Endothelial cell of hepatic sinusoid (primary cell): Measurements from ENCODE around the gene ATP6V0A1.
"Not testable (repeated sequence)": the region's sequence is repeated elsewhere in the genome, so short reads cannot be mapped to it uniquely, and the experiment has no call there.

Experiments
- in situ Hi-C: cut with HindIII; loops from 2 replicates; pipeline ENCODE4 v1.10.0; 2017; ENCODE audit warnings: low sequenced_read_pairs

Gene ATP6V0A1

DNA sequence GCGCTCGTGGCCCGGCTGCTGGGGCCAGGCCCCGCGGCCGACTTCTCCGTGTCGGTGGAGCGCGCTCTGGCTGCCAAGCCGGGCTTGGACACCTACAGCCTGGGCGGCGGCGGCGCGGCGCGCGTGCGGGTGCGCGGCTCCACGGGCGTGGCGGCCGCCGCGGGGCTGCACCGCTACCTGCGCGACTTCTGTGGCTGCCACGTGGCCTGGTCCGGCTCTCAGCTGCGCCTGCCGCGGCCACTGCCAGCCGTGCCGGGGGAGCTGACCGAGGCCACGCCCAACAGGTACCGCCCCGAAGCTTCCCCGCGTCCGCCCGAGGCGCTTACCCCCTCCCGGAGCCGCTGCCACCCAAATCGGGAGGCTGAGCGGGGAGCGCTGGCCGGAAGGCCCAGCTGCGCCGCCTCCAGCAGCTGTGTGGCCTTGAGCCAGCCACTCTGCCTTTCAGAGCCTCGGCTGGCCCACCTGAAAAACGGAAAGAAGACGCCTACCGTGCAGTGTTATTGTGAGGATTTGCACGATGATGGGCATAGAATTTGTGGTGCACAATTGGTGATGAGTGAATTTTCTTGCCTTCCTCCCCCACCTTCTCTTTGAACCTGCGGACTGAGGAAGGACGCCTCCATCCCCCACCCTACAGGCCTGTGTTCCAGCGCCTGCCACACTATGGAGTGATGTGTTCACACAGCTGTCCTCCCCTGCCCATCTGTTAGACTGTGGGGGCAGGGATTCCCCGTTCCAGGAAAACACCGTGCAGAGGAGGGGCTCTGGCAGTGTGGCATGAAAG, 77.9 kb downstream of the ATP6V0A1 start:
- in situ Hi-C loops = no loop called here

GRCh38 chr17:42537156-42537805, 78.6 kb downstream of the ATP6V0A1 start:
- in situ Hi-C loops = no loop called here

GRCh38 chr17:42537826-42538451, 79.3 kb downstream of the ATP6V0A1 start:
- in situ Hi-C loops = no loop called here

DNA sequence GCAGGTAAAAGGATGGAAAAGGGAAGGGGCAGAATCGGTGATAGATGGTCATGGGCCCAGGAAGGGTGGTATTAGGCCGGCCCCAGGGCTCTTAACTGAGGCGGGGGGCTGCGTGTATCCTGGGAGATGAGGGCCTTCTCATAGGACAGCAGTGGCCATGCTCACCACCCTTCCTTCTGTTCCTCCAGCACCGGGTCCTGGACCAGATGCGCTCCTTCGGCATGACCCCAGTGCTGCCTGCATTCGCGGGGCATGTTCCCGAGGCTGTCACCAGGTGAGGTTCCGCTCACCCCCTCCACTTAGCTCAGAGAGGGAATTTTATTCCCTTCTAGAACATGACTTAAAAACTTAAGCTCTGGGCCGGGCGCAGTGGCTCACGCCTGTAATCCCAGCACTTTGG, 79.8 kb downstream of the ATP6V0A1 start:
- in situ Hi-C loops = no loop called here

GRCh38 chr17:42540558-42540957, 81.9 kb downstream of the ATP6V0A1 start:
- in situ Hi-C loops = not testable (repeated sequence)

- in situ Hi-C loops = no loop called here
These were observed 82.6 kb downstream of the ATP6V0A1 start for GRCh38 chr17:42541041-42541833.

GRCh38 chr17:42543190-42544079, 84.8 kb downstream of the ATP6V0A1 start:
- in situ Hi-C loops = no loop called here

- in situ Hi-C loops = no loop called here
These were observed 86.2 kb downstream of the ATP6V0A1 start for GRCh38 chr17:42544874-42545283.

- in situ Hi-C loops = not testable (repeated sequence)
These were observed 87.3 kb downstream of the ATP6V0A1 start for GRCh38 chr17:42545755-42546505.

GRCh38 chr17:42547001-42547461, 88.4 kb downstream of the ATP6V0A1 start:
- in situ Hi-C loops = no loop called here

DNA sequence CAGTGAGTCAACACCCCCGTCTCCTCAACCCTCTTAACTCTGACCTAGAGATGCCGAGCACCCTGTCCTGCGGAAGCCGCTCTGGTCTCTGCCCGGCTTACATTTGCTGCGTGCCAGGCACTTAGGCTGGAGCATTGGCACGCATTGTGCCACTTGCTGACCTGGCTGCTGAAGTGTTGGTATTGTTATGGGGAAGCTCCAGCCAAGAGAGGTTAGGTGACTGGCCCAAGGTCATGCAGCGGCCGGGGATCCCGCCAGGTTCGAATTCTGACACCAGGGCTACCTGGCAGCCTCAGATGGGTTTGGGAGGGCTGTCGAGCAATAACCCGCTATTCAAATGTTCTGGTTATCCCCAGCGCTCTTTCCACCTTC, 89.0 kb downstream of the ATP6V0A1 start:
- in situ Hi-C loops = no loop called here

DNA sequence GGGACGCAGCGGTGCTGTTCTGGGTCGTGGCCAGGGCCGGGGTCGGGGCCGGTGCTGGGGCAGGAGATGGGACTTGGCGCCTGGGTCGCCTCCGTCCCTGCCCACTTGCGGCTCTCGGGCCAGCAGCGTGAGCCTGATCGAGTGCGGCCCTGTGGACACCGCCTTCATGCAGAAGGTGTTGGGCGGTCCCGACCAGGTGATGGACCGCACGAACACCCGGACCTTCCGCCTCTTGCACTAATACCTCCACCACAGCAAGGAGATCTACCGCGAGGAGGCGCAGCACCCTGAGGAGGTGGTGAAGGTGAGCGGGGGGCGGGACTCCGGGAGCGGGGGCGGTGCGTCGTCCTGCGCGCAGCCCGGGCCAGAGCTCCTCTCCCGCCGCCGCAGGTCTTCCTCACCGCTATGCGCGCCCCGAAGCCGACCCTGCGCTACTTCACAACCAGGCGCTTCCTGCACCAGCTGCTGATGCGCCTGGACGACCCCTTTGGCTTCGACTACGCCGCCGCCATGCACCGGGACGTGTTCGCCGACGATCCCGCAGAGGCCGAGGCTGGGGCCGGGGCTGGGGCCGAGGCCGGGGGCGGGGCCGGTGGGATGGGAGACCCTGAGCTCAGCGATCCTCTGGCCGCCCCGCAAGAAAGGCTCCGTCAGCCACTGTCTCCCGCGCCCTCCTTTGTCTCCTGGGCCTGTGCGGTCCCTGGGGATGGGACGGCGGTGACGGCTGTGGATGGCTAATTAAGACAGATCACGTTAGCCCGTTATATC, 89.6 kb downstream of the ATP6V0A1 start:
- in situ Hi-C loops = no loop called here

GRCh38 chr17:42548993-42549755, 90.5 kb downstream of the ATP6V0A1 start:
- in situ Hi-C loops = no loop called here

DNA sequence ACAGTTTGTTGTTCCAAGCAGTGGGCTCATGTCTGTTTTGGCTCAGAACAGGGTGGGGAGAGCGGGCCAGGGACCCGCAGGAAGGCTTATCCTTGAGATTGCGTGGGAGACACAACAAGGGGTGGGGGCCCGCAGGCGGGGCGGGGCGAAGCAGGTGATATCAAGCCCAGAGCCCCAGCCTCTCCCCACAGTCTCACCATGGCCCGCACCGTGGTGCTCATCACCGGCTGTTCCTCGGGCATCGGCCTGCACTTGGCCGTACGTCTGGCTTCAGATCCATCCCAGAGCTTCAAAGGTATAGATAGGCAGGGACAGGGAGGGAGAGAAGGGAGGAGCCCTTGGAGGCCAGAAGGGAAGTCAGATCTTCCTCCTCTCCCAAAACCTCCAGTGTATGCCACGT, 94.1 kb downstream of the ATP6V0A1 start, which contains the start of gene HSD17B1:
Gene HSD17B1, plus strand, starts transcription at position 188 of the 400 bp plus-strand sequence. Its CDS starts 11 bp downstream, at position 199.
- in situ Hi-C loops = not testable (repeated sequence)

DNA sequence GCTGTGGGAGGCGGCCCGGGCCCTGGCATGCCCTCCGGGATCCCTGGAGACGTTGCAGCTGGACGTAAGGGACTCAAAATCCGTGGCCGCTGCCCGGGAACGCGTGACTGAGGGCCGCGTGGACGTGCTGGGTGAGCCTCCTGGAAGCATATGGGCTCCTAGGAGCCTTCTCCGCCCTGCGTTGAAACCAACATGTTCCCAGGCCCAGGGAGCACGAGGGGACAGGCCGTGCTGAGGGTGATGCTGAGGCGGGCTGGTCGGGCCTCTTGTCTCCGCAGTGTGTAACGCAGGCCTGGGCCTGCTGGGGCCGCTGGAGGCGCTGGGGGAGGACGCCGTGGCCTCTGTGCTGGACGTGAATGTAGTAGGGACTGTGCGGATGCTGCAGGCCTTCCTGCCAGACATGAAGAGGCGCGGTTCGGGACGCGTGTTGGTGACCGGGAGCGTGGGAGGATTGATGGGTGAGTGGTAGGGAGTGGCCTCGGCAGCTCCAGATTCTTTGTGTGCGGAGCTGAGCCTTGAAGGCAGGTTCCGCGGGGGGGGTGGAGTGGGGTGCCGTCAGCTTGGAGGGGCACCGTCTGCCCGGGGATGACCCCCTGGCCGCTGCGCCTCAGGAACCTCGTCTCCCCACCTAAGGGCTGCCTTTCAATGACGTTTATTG, 94.6 kb downstream of the ATP6V0A1 start:
- in situ Hi-C loops = no loop called here

DNA sequence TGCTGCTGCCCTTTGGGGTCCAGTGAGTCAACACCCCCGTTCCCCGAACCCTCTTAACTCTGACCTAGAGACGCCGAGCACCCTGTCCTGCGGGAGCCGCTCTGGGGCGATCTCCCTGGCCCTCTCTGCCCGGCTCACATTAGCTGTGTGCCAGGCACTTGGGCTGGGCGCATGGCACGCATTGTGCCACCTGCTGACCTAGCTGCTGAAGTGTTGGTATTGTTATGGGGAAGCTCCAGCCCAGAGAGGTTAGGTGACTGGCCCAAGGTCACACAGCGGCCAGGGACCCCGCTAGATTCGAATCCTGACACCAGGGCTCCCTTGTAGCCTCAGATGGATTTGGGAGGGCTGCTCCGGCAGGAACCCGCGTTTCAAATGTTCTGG, 95.2 kb downstream of the ATP6V0A1 start:
- in situ Hi-C loops = no loop called here
